Measurements from ENCODE around the gene REXO4. TPM values are rescaled to one million over a fixed set of nuclear protein-coding genes. Genes with fewer than 3 reads are reported as not detected.
A peak's percentile ranks its signal among the peaks of the same experiment; 100 is the strongest.

REXO4 gene
- total RNA-seq, 4 donors from 2014 or later: 12.1 to 21.9 (median 16.0) TPM

DNA sequence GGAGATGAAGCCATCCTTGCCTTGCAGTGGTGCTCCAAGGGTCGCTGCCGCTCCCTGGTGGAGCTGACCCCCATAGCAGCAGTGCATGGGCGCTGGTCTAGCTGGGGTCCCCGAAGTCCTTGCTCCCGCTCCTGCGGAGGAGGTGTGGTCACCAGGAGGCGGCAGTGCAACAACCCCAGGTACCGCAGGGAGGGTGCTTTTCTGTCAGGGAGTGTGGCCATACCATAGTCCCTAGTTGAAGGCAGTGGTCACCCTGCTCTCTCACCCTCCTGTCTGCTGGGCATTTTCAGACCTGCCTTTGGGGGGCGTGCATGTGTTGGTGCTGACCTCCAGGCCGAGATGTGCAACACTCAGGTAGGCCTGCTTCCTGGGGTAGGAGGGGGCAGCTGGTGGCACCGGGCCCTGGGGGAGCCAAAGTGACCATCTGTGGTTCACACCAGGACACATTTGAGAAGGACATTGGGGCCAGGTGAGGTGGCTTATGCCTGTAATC is 15.6 kb upstream of the REXO4 start:
- Histone ChIP-seq H3K9me3 (no peaks in the 10 kb centered on the region), H3K4me1 (peaks cover 0 to 13% (median 8%) of the 10 kb centered on the region in 4 donors), H3K4me3 (no peak overlapping the region), H3K27ac (no peak overlapping the region), H3K27me3 (peaks cover 12% of the 10 kb centered on the region), H3K36me3 (no peaks in the 10 kb centered on the region)
- in situ Hi-C loops (cut with MboI; ENCODE audit: low pct_ligation_motif_present in 1 of 4, low pct_unique_long_range_greater_than_20kb in 1 of 4, low sequenced_read_pairs in 3 of 4) (no loop called here), intact Hi-C loops (cut with DNase I; ENCODE audit: low total_unique reads) (no loop called here)
- TF ChIP-seq EP300 (IDR thresholded peaks at IDR 0.05; ENCODE audit: low read depth): no peak
- no peak for TF ChIP-seq CTCF (IDR thresholded peaks at IDR 0.05)
- TF ChIP-seq POLR2AphosphoS5 (IDR thresholded peaks at IDR 0.05): no peak
- TF ChIP-seq POLR2A (IDR thresholded peaks at IDR 0.05): no peak
- 88% methylated on average over 11 of the region's 11 CpGs; no CpG with 5 or more reads in 1 of the 2 donors for WGBS, 2 donors (ENCODE audit: low coverage in 1 of 2)
- DNase-seq: no peak

- Histone ChIP-seq H3K4me1 (peaks cover 4 to 15% (median 15%) of the 10 kb centered on the region in 4 donors), H3K9me3 (no peaks in the 10 kb centered on the region), H3K4me3 (no peak overlapping the region), H3K36me3 (no peaks in the 10 kb centered on the region), H3K27me3 (peaks cover 28% of the 10 kb centered on the region), H3K27ac (no peak overlapping the region)
- in situ Hi-C loops (cut with MboI; ENCODE audit: low pct_ligation_motif_present in 1 of 4, low pct_unique_long_range_greater_than_20kb in 1 of 4, low sequenced_read_pairs in 3 of 4) (no loop called here), intact Hi-C loops (cut with DNase I; ENCODE audit: low total_unique reads) (no loop called here)
- no peak for TF ChIP-seq EP300 (IDR thresholded peaks at IDR 0.05; ENCODE audit: low read depth)
- TF ChIP-seq POLR2AphosphoS5 (IDR thresholded peaks at IDR 0.05): no peak
- TF ChIP-seq POLR2A (IDR thresholded peaks at IDR 0.05): no peak
- TF ChIP-seq CTCF (IDR thresholded peaks at IDR 0.05): no peak
- no peak for DNase-seq
- WGBS, 2 donors (ENCODE audit: low coverage in 1 of 2): 91% methylated on average over 1 of the region's 1 CpG; no CpG with 5 or more reads in 1 of the 2 donors
Observed at GRCh38 chr9:133430244-133430643, 12.4 kb upstream of the REXO4 start.

- intact Hi-C loops (cut with DNase I; ENCODE audit: low total_unique reads): no loop called here
- H3K4me3 ChIP-seq: no peak overlapping the region
Observed at GRCh38 chr9:133429641-133430161, 11.9 kb upstream of the REXO4 start.

GRCh38 chr9:133429214-133429613 is 11.4 kb upstream of the REXO4 start:
- Histone ChIP-seq H3K27me3 (peaks cover 28% of the 10 kb centered on the region), H3K4me3 (peak overlapping the region in 1 of 4 donors; percentile 44), H3K4me1 (peaks cover 4 to 15% (median 15%) of the 10 kb centered on the region in 4 donors), H3K27ac (no peak overlapping the region), H3K9me3 (no peaks in the 10 kb centered on the region), H3K36me3 (no peaks in the 10 kb centered on the region)
- DNase-seq: no peak
- 20% methylated on average over 11 of the region's 18 CpGs; no CpG with 5 or more reads in 1 of the 2 donors for WGBS, 2 donors (ENCODE audit: low coverage in 1 of 2)
- no peak for TF ChIP-seq POLR2AphosphoS5 (IDR thresholded peaks at IDR 0.05)
- no peak for TF ChIP-seq CTCF (IDR thresholded peaks at IDR 0.05)
- no peak for TF ChIP-seq POLR2A (IDR thresholded peaks at IDR 0.05)
- no peak for TF ChIP-seq EP300 (IDR thresholded peaks at IDR 0.05; ENCODE audit: low read depth)
- in situ Hi-C loops (cut with MboI; ENCODE audit: low pct_ligation_motif_present in 1 of 4, low pct_unique_long_range_greater_than_20kb in 1 of 4, low sequenced_read_pairs in 3 of 4): no loop called here
- intact Hi-C loops (cut with DNase I; ENCODE audit: low total_unique reads): no loop called here

More at GRCh38 chr9:133429641-133430161, 11.9 kb upstream of the REXO4 start:
- Histone ChIP-seq H3K36me3 (no peaks in the 10 kb centered on the region), H3K27ac (no peak overlapping the region), H3K9me3 (no peaks in the 10 kb centered on the region), H3K4me1 (peaks cover 4 to 15% (median 15%) of the 10 kb centered on the region in 4 donors), H3K27me3 (peaks cover 28% of the 10 kb centered on the region)
- in situ Hi-C loops (cut with MboI; ENCODE audit: low pct_ligation_motif_present in 1 of 4, low pct_unique_long_range_greater_than_20kb in 1 of 4, low sequenced_read_pairs in 3 of 4): no loop called here
- 39% methylated on average over 38 of the region's 49 CpGs; no CpG with 5 or more reads in 1 of the 2 donors for WGBS, 2 donors (ENCODE audit: low coverage in 1 of 2)
- TF ChIP-seq POLR2AphosphoS5 (IDR thresholded peaks at IDR 0.05): no peak
- peak; percentile 15 to 45 (median 22) for TF ChIP-seq CTCF (IDR thresholded peaks at IDR 0.05)
- DNase-seq: peak; percentile 59

Measured in transverse colon (tissue), 4 donors.